Neural cell (in vitro differentiated cells): ENCODE data around the gene RFX8. TPM values are rescaled to one million over a fixed set of nuclear protein-coding genes. Genes with fewer than 3 reads are reported as not detected.

Experiments
- H2AFZ ChIP-seq: fragments of 200-600, 300-800 bp; sonication (generic), shearing (Covaris generic); 2 replicates; pipeline ENCODE4 v1.6.0; 2014; ENCODE audit warnings: low read depth, mild to moderate bottlenecking, antibody characterized with exemption, low read length, moderate library complexity
- H3F3A ChIP-seq: fragments of 200-600 bp; shearing (Covaris generic); 2 replicates; pipeline ENCODE4 v1.6.1; 2016; ENCODE audit warnings: mild to moderate bottlenecking, moderate library complexity, mixed read lengths, antibody characterized with exemption, low read length; ENCODE audit not compliant: insufficient read depth, poor library complexity, severe bottlenecking
- H3K27ac ChIP-seq: fragments of 200-600, 300-800 bp; sonication (generic), shearing (Covaris generic); 2 replicates; pipeline ENCODE4 v1.5.1; 2014; ENCODE audit warnings: mild to moderate bottlenecking, low read length, moderate library complexity
- H3K27me3 ChIP-seq: fragments of 300-800, 200-600 bp; sonication (generic), shearing (Covaris generic); 2 replicates; pipeline ENCODE4 v1.6.0; 2014; ENCODE audit warnings: mild to moderate bottlenecking, low read depth, low read length, moderate library complexity; ENCODE audit not compliant: insufficient read depth
- H3K36me3 ChIP-seq: fragments of 300-800, 200-600 bp; sonication (generic), shearing (Covaris generic); 2 replicates; pipeline ENCODE4 v1.5.1; 2014; ENCODE audit warnings: mild to moderate bottlenecking, antibody characterized with exemption, low read length, moderate library complexity; ENCODE audit not compliant: insufficient read depth
- H3K4me2 ChIP-seq: fragments of 300-800, 200-600 bp; sonication (generic), shearing (Covaris generic); 2 replicates; pipeline ENCODE4 v1.6.0; 2014; ENCODE audit warnings: mild to moderate bottlenecking, low read length
- H3K4me3 ChIP-seq: fragments of 300-800, 200-600 bp; sonication (generic), shearing (Covaris generic); 2 replicates; pipeline ENCODE4 v1.5.1; 2014; ENCODE audit warnings: mild to moderate bottlenecking, low read length, moderate library complexity
- H3K79me2 ChIP-seq: fragments of 200-600 bp; shearing (Covaris generic); replicated peaks from 2 replicates; pipeline ENCODE4 v1.6.0; 2014; ENCODE audit warnings: mild to moderate bottlenecking, low read length, moderate library complexity; ENCODE audit not compliant: insufficient read depth
- H3K9ac ChIP-seq: fragments of 300-800, 200-600 bp; sonication (generic), shearing (Covaris generic); 2 replicates; pipeline ENCODE4 v1.6.1; 2016; ENCODE audit warnings: mild to moderate bottlenecking, low read length, mixed read lengths
- H3K9me2 ChIP-seq: fragments of 200-600 bp; shearing (Covaris generic); 2 replicates; pipeline ENCODE4 v1.6.1; 2016; ENCODE audit warnings: mild to moderate bottlenecking, low read length, mixed read lengths; ENCODE audit not compliant: insufficient read depth
- H3K9me3 ChIP-seq: fragments of 200-600, 300-800 bp; sonication (generic), shearing (Covaris generic); 2 replicates; pipeline ENCODE4 v1.6.1; 2016; ENCODE audit warnings: mild to moderate bottlenecking, mixed run types, low read length, moderate library complexity, mixed read lengths
- H4K20me1 ChIP-seq: fragments of 200-600 bp; shearing (Covaris generic); 2 replicates; pipeline ENCODE4 v1.6.1; 2016; ENCODE audit warnings: mild to moderate bottlenecking, mixed run types; ENCODE audit not compliant: insufficient read depth
- EP300 ChIP-seq: fragments of 450-650 bp; conservative IDR thresholded peaks from 2 replicates; pipeline ENCODE4 v1.6.1; 2014; ENCODE audit warnings: antibody characterized with exemption, mild to moderate bottlenecking, moderate library complexity; ENCODE audit not compliant: poor library complexity, severe bottlenecking
- EZH2 ChIP-seq: fragments of 200-600, 300-800 bp; shearing (Covaris generic), sonication (generic); IDR thresholded peaks from 2 replicates; pipeline ENCODE4 v1.6.1; 2014; ENCODE audit warnings: antibody characterized with exemption, low read length, borderline replicate concordance, mild to moderate bottlenecking; ENCODE audit not compliant: insufficient read depth, poor library complexity, severe bottlenecking
- MXI1 ChIP-seq: fragments of 450-650 bp; conservative IDR thresholded peaks from 2 replicates; pipeline ENCODE4 v1.6.1; 2014; ENCODE audit warnings: antibody characterized with exemption, mild to moderate bottlenecking; ENCODE audit not compliant: poor library complexity, severe bottlenecking
- POLR2AphosphoS5 ChIP-seq: IDR thresholded peaks from 2 replicates; pipeline ENCODE4 v1.6.1; 2012
- RAD21 ChIP-seq: fragments of 450-650 bp; conservative IDR thresholded peaks from 2 replicates; pipeline ENCODE4 v1.6.1; 2014; ENCODE audit warnings: antibody characterized with exemption, mild to moderate bottlenecking, moderate library complexity
- SMC3 ChIP-seq: fragments of 450-650 bp; conservative IDR thresholded peaks from 2 replicates; pipeline ENCODE4 v1.6.1; 2014; ENCODE audit warnings: antibody characterized with exemption, mild to moderate bottlenecking, moderate library complexity; ENCODE audit not compliant: poor library complexity
- TAF1 ChIP-seq: IDR thresholded peaks from 2 replicates; pipeline ENCODE4 v1.6.1; 2012; ENCODE audit warnings: low read depth
- polyA plus RNA-seq: library from polyadenylated mRNA; depleted of rRNA; stranded (reverse); fragments of >200 nt; gene quantifications from 2 replicates; pipeline ENCODE4 v1.2.3, GENCODE V29; 2014
- TF ChIP-seq, protein P1 (sequence below): IDR thresholded peaks from 2 replicates; pipeline ENCODE4 v1.6.1; 2012; ENCODE audit warnings: borderline replicate concordance
- TF ChIP-seq, protein P2 (sequence below): fragments of 450-650 bp; IDR thresholded peaks from 2 replicates; pipeline ENCODE4 v1.5.1; 2014; ENCODE audit warnings: antibody characterized with exemption, mild to moderate bottlenecking, moderate library complexity; ENCODE audit not compliant: poor library complexity, severe bottlenecking

The RFX8 gene
- polyA plus RNA-seq, 1 donor from 2014 or later, result not detected

DNA sequence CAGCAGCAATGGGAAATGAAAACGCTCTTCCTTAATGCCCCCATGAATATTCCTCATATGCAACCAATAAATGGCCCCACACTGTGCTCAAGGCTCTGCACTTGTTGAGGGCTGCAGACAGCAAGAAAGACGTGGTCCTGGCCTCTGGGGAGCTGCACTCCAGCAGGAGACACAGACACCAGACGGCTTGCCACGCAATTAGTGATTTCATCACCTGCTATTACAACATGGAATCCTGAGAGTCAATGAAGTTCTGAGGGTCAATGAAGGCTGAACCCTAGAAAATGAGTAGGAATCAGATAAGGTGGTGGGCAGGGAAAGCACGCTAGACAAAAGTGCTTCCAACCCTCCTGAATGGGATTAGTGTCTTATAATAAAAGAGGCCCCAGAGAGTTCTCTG, 106.5 kb downstream of the RFX8 start:
- Histone ChIP-seq H3K79me2 (no peaks in the 10 kb centered on the region), H3K9ac (no peak overlapping the region), H3K27me3 (no peaks in the 10 kb centered on the region), H3K9me3 (no peaks in the 10 kb centered on the region), H3K27ac (no peak overlapping the region), H3K4me2 (no peak overlapping the region), H2AFZ (no peak overlapping the region), H4K20me1 (no peaks in the 10 kb centered on the region), H3K9me2 (no peaks in the 10 kb centered on the region), H3K36me3 (no peaks in the 10 kb centered on the region), H3K4me3 (no peak overlapping the region), H3F3A (no peaks in the 10 kb centered on the region)
- no peak for TF ChIP-seq SMC3
- TF ChIP-seq, protein P1, sequence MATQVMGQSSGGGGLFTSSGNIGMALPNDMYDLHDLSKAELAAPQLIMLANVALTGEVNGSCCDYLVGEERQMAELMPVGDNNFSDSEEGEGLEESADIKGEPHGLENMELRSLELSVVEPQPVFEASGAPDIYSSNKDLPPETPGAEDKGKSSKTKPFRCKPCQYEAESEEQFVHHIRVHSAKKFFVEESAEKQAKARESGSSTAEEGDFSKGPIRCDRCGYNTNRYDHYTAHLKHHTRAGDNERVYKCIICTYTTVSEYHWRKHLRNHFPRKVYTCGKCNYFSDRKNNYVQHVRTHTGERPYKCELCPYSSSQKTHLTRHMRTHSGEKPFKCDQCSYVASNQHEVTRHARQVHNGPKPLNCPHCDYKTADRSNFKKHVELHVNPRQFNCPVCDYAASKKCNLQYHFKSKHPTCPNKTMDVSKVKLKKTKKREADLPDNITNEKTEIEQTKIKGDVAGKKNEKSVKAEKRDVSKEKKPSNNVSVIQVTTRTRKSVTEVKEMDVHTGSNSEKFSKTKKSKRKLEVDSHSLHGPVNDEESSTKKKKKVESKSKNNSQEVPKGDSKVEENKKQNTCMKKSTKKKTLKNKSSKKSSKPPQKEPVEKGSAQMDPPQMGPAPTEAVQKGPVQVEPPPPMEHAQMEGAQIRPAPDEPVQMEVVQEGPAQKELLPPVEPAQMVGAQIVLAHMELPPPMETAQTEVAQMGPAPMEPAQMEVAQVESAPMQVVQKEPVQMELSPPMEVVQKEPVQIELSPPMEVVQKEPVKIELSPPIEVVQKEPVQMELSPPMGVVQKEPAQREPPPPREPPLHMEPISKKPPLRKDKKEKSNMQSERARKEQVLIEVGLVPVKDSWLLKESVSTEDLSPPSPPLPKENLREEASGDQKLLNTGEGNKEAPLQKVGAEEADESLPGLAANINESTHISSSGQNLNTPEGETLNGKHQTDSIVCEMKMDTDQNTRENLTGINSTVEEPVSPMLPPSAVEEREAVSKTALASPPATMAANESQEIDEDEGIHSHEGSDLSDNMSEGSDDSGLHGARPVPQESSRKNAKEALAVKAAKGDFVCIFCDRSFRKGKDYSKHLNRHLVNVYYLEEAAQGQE, result no peak
- TF ChIP-seq EZH2, result no peak
- no peak for TF ChIP-seq TAF1
- no peak for TF ChIP-seq MXI1
- no peak for TF ChIP-seq POLR2AphosphoS5
- TF ChIP-seq, protein P2, sequence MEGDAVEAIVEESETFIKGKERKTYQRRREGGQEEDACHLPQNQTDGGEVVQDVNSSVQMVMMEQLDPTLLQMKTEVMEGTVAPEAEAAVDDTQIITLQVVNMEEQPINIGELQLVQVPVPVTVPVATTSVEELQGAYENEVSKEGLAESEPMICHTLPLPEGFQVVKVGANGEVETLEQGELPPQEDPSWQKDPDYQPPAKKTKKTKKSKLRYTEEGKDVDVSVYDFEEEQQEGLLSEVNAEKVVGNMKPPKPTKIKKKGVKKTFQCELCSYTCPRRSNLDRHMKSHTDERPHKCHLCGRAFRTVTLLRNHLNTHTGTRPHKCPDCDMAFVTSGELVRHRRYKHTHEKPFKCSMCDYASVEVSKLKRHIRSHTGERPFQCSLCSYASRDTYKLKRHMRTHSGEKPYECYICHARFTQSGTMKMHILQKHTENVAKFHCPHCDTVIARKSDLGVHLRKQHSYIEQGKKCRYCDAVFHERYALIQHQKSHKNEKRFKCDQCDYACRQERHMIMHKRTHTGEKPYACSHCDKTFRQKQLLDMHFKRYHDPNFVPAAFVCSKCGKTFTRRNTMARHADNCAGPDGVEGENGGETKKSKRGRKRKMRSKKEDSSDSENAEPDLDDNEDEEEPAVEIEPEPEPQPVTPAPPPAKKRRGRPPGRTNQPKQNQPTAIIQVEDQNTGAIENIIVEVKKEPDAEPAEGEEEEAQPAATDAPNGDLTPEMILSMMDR, result no peak
- no peak for TF ChIP-seq RAD21
- no peak for TF ChIP-seq EP300

GRCh38 chr2:101367508-101367907, 107.4 kb downstream of the RFX8 start:
- H2AFZ ChIP-seq, result no peak overlapping the region
- no peaks in the 10 kb centered on the region for H3K36me3 ChIP-seq
- H3K9me2 ChIP-seq, result no peaks in the 10 kb centered on the region
- H3K79me2 ChIP-seq, result no peaks in the 10 kb centered on the region
- no peaks in the 10 kb centered on the region for H3K9me3 ChIP-seq
- no peak overlapping the region for H3K9ac ChIP-seq
- H3F3A ChIP-seq, result no peaks in the 10 kb centered on the region
- TF ChIP-seq TAF1, result no peak
- TF ChIP-seq, protein P1, result no peak
- H4K20me1 ChIP-seq, result no peaks in the 10 kb centered on the region
- no peak overlapping the region for H3K4me3 ChIP-seq
- H3K27me3 ChIP-seq, result no peaks in the 10 kb centered on the region
- H3K4me2 ChIP-seq, result no peak overlapping the region
- no peak overlapping the region for H3K27ac ChIP-seq
